ENCODE measurements around the gene GATD1.

The GATD1 gene

DNA sequence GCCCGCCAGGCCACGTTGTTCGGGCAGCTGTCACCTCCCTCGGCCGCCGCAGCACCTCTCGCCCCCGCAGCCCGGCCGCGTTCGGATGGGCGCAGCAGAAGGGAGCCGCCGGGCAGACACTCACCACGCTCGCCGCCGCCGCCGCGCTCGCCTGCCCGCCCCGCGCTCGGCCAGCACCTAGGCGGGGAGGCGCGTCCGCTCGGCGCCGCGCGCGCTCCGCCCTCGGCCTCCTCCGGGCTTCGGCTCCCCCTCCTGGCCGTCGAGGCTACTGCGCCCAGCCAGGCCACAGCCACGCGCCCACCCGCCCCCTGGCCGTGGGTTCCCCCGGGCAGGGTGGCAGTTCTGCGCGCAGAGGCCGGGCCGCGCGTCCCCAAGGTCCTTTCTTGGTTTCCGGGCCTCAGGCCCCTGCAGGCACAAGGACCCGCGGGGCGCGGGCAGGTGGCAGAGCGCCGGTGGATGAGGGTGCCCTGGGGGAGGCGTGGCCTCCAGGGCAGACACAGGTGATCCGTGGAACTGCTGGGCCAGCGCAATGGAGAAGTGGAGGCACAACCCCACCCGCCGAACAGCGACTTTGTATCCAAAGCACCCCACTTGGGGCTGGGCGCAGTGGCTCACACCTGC lies 20.9 kb upstream of the GATD1 start, which contains the start of gene SLC25A22 (continued):
- TF ChIP-seq ZXDB (tag by site-specific recombination; IDR thresholded peaks at IDR 0.05) (no peak), REST (tag by site-specific recombination; IDR thresholded peaks at IDR 0.05) (no peak), YY2 (tag by site-specific recombination; IDR thresholded peaks at IDR 0.05) (no peak), ZNF335 (tag by site-specific recombination; conservative IDR thresholded peaks at IDR 0.05) (peak; percentile 28), ZNF660 (tag by site-specific recombination; IDR thresholded peaks at IDR 0.05) (no peak), ZNF16 (tag by site-specific recombination; IDR thresholded peaks at IDR 0.05; ENCODE audit: low read depth) (no peak), KLF10 (tag by site-specific recombination; IDR thresholded peaks at IDR 0.05) (0 out of 2 replicates have a peak, but pooled peaks have one; percentile 38), ZNF404 (tag by site-specific recombination; IDR thresholded peaks at IDR 0.05) (no peak), ZBTB21 (tag by site-specific recombination; IDR thresholded peaks at IDR 0.05) (no peak), ZNF155 (tag by site-specific recombination; IDR thresholded peaks at IDR 0.05) (no peak), KLF7 (tag by site-specific recombination; IDR thresholded peaks at IDR 0.05; ENCODE audit: borderline replicate concordance) (no peak), MEIS1 (CRISPR knock-in tag; IDR thresholded peaks at IDR 0.05; ENCODE audit: borderline replicate concordance) (no peak; the same call in 1 of the 2 replicates), ZNF311 (tag by site-specific recombination; IDR thresholded peaks at IDR 0.05; ENCODE audit: borderline replicate concordance) (no peak), ZNF776 (tag by site-specific recombination; IDR thresholded peaks at IDR 0.05; ENCODE audit: borderline replicate concordance) (no peak), ZNF19 (tag by site-specific recombination; IDR thresholded peaks at IDR 0.05; ENCODE audit: low read depth) (no peak), WT1 (tag by site-specific recombination; IDR thresholded peaks at IDR 0.05) (no peak), BCL11B (tag by site-specific recombination; IDR thresholded peaks at IDR 0.05; ENCODE audit: low read depth) (no peak; the same call in 1 of the 2 replicates), ZNF747 (tag by site-specific recombination; IDR thresholded peaks at IDR 0.05) (no peak), ZBTB8A (tag by site-specific recombination; IDR thresholded peaks at IDR 0.05) (peak; percentile 72), GFI1B (tag by site-specific recombination; IDR thresholded peaks at IDR 0.05) (no peak), ZNF394 (tag by site-specific recombination; IDR thresholded peaks at IDR 0.05; ENCODE audit: borderline replicate concordance) (no peak), ZSCAN23 (tag by site-specific recombination; IDR thresholded peaks at IDR 0.05) (no peak)
- TF ChIP-seq, protein P1, sequence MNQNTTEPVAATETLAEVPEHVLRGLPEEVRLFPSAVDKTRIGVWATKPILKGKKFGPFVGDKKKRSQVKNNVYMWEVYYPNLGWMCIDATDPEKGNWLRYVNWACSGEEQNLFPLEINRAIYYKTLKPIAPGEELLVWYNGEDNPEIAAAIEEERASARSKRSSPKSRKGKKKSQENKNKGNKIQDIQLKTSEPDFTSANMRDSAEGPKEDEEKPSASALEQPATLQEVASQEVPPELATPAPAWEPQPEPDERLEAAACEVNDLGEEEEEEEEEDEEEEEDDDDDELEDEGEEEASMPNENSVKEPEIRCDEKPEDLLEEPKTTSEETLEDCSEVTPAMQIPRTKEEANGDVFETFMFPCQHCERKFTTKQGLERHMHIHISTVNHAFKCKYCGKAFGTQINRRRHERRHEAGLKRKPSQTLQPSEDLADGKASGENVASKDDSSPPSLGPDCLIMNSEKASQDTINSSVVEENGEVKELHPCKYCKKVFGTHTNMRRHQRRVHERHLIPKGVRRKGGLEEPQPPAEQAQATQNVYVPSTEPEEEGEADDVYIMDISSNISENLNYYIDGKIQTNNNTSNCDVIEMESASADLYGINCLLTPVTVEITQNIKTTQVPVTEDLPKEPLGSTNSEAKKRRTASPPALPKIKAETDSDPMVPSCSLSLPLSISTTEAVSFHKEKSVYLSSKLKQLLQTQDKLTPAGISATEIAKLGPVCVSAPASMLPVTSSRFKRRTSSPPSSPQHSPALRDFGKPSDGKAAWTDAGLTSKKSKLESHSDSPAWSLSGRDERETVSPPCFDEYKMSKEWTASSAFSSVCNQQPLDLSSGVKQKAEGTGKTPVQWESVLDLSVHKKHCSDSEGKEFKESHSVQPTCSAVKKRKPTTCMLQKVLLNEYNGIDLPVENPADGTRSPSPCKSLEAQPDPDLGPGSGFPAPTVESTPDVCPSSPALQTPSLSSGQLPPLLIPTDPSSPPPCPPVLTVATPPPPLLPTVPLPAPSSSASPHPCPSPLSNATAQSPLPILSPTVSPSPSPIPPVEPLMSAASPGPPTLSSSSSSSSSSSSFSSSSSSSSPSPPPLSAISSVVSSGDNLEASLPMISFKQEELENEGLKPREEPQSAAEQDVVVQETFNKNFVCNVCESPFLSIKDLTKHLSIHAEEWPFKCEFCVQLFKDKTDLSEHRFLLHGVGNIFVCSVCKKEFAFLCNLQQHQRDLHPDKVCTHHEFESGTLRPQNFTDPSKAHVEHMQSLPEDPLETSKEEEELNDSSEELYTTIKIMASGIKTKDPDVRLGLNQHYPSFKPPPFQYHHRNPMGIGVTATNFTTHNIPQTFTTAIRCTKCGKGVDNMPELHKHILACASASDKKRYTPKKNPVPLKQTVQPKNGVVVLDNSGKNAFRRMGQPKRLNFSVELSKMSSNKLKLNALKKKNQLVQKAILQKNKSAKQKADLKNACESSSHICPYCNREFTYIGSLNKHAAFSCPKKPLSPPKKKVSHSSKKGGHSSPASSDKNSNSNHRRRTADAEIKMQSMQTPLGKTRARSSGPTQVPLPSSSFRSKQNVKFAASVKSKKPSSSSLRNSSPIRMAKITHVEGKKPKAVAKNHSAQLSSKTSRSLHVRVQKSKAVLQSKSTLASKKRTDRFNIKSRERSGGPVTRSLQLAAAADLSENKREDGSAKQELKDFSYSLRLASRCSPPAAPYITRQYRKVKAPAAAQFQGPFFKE (tag by site-specific recombination; IDR thresholded peaks at IDR 0.05; ENCODE audit: borderline replicate concordance): no peak

All from HEK293 (cell line).